DMS114 treated with DMSO at 0.1 percent for 48 hours (cell line): ENCODE results near the gene CLCNKA.
"Not testable (repeated sequence)": the region's sequence is repeated elsewhere in the genome, so short reads cannot be mapped to it uniquely, and the experiment has no call there.

Experiments used
- DNase-seq: peaks from one replicate; lab custom pipeline; 2025; ENCODE audit not compliant: unreplicated experiment; lab: John Stamatoyannopoulos, UW

The CLCNKA gene

GRCh38 chr1:16061989-16062686, 40.3 kb downstream of the CLCNKA start:
- not testable (repeated sequence) for DNase-seq

DNA sequence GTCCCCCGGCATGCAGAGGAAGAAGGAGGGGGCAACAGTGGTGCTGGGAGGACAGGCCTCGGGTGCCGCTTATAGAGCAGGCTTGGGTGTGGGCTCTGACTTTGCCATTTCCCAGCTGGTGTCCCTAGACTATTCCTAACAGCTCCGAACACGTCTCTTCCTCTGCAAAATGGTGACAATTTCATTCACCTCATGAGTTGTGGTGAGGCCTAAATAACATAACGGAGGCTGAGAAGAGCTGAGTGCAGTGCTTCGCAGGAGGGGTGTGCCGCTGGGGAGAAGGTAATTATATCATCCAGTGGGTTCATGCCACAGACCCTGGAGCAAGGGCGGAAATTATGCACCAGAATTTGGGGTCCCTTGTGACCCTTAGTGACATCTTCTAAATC, 40.8 kb downstream of the CLCNKA start:
- DNase-seq, result not testable (repeated sequence)

GRCh38 chr1:16063226-16063829, 41.5 kb downstream of the CLCNKA start:
- no peak for DNase-seq

DNA sequence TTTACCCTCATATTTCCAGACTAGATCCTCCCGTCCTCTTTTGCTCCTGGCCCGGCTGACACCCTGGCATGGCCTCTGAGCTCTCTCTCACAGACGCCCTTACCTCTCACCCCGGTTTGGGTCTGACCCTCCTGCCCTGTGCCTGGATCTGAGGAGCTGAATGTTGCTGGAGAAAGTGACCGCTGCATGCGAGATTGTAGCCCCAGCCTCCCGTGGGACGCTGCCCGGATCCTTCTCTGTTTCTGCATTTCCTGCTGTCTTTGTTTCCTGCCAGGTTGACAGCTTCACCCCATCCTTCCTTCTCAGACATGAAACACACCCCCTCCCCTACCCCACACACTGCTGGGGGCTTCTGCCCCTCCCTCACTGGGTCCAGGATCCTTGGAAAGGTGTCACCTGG, 42.1 kb downstream of the CLCNKA start:
- DNase-seq, result no peak

- no peak for DNase-seq
These were observed 42.9 kb downstream of the CLCNKA start for GRCh38 chr1:16064536-16065268.

GRCh38 chr1:16065269-16065576, 43.4 kb downstream of the CLCNKA start:
- DNase-seq, result no peak

DNA sequence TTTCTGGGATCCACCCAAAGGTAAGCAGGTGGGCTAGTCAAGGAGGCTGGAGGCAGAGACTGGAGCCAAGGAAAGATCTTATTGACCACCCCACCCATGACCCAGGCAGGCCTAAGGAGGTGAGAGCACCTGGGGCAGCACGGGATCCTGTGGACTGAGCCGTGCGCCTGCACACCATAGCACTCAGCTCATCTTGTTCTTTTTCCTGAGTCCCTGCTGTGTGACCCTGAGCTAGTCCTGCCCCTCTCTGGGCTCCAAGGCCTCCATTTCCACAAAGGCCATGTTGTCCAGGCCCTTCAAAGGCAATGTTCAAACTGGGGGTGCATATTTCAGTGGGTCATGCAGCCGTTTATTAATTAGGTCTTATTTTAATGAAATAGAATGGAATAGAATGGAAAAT, 44.4 kb downstream of the CLCNKA start:
- DNase-seq, result no peak

DNA sequence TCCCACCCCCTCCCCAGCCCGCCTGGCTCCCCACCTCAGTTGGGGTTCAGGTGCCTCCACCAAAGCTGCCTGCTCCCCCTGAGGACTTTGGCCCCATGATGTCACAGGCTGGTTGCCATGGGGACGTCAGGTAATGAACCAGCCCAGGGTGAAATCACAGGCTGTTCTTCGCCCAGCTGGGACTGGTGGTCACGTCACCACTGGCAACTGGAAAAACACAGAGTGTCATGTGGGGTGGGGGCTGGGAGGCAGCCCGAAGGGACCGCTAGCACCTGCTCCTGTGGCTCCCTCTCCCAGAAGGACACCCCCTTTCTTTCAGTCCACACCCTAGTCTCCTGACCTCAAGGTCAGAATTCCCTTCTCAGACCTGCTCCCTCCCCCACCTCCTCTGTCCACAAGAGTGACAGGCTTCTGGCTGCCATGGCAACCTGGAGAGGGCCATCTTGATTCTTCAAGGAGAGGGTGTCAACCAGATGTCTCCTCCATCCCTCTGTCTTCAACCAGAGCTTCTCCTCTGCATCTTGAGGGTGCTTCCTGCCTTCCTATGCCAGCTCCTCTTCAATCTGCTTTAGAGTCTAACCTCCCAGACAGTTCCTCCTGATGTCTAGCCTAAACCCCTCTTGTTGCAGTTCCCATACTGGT, 45.4 kb downstream of the CLCNKA start:
- DNase-seq, result no peak

DNA sequence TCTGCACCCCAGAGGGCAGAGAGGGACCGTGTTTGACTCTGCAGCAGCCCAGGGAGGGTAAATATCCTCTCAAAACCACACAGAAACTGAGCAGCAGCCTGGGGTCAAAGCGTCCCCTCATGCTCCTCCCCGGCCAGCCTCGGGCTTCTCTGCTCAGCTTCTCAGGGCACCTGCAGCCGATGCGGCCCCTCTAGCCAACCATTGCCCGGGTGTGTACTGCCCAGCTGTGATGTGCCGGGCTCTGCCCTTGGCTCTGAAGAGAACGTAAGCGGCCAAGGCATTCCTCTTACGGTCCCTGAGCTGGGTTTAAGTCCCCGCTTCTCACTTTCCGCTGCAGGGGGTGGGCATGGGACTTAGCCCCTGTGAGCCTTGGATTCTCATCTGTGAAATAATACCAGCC, 46.1 kb downstream of the CLCNKA start:
- DNase-seq, result no peak

GRCh38 chr1:16068356-16069270, 46.8 kb downstream of the CLCNKA start:
- DNase-seq, result no peak

- DNase-seq, result no peak
These were observed 49.0 kb downstream of the CLCNKA start for GRCh38 chr1:16070640-16071355.

GRCh38 chr1:16071614-16072013, 49.8 kb downstream of the CLCNKA start:
- no peak for DNase-seq

DNA sequence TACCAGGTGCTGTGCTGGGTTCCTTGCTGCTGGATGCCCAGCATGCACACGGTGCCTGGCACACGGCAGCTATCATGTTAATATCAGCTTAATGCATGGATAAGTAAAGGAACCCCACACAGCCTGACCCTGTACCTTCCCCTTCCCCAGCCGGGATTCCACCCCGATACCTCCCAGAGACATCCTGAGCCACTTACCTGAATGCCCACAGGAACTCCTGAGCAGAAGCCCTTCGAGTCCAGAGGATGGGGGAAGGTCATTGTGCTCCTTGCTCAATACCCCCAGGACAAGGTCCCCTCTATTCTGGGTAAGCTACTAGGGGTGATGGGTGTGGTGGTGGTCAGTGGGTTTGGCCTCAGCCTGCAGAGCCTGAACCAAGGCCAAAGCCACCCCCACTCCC, 50.3 kb downstream of the CLCNKA start:
- DNase-seq, result no peak

DNA sequence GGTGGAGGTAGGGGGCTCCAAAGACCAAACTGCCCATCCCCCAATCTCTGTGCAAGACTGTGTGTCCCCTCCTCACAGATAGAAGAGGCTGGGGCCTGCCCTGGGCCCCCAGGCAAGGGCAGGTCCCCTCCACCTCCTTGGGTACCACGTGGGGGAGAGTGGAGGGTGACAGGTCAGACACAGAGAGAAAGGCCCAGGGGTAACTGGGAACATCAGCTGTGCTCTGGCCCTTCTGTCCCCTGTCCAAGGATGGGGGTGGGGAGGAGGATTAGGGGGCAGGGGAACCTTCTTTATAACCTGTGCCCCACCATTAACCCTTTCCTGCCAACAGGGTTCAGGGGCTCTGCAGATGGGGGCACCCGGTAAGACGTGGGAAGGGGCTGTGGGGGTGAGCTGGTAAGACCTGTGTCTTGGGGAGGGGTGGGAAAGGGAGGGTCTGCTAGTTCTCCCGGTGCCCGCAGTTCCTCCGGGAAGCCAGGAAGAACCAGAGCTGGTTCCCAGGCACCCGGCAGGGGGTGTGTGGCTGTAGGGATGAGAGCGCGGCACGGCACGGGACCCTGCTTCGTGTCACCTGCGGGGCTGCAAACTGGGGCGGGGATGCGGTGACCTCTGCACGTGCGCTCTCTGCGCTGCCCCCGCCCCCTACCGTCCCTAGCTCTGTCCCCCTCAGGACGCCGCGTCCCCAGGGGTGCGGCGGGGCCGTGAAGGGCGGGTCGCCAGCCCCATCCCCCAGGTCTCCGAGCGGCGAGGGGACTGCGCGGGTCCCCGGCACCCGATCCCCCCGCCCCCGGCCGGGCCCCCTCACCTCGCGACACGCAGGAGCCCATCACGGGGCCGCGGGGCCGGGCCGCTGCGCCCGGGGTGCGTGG, 51.0 kb downstream of the CLCNKA start:
- DNase-seq, result no peak

DNA sequence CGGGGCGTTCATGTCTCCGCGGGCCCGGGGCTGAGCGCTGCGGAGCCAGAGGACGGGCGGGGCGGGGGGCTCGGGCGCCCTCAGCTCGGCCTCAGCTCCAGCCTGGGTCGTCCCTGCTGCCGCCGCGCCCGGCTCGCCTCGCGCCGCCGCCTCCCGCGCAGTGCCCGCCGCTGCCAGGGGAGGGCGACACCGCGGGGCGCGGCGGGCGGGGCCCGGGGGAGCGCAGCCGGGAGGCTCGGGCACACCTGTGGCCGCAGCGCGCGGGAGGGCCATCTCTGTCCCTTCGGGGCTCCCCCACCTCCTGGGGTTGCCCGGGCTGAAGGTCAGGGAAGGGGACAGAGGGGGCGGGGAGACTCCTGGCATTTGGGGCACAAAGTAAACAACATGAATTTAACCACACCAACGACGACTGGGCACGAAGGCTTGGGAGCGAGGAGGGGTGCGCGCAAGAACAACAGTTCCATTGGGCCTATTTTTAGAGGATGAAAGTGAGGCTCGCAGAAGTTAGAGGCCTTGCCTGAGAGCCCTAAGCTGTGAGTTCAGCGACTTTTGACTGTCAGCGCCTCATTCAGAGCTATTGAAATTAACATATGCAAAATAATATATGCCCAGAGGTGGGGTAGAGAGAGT, 51.8 kb downstream of the CLCNKA start, which contains the start of gene FAM131C:
TSS of gene FAM131C (minus strand) at position 162 of the 630 bp plus-strand sequence. CDS start 209 bp downstream, outside the sequence.
- no peak for DNase-seq

DNA sequence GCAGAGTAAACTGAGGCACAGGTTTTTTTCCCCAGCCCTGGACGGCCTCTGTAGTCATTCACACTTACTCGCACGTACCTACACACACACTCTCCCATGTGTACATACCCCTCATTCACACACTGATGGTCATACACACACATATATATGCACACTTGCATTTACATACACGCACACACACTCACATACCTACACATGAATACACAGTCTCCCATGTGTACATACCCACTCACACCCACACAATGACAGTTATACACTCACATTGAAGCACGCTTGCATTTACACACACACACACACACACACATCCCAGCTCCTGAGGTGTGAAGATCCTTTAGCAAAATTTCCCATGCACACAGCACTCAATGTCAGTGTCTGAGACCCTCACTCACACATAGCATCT, 52.4 kb downstream of the CLCNKA start:
- DNase-seq, result no peak

DNA sequence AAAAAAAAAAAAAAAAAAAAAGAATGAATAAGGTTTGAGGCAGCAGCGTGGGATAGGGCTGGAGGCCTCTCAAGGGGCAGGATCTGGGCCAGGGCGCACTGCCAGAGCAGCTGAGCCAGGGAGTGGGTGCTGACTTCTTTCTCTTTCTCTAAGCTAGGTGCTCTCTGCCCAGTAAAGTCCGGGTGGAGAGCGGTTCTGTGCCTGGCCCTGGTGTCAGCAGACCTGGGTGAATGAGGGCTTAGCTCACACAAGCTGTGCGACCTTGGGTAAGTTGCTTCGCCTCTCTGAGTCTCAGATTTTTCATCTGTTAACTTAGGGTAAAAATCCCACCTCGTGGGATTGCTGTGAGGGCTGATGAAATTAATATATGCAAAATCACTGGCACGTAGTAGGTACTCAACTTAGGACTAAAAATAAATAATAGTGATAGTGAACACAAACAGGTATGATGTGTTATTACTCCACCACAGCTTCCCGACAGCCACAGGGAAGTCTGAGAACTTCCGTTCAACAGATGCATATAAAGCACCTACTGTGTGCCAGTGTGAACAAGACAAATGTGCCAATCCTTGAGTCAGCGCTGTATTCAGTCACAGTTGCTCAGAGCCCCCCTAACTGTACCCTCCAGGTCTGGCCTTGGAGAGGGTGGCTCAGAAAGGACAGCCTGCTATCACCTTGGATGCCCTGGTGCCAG, 53.6 kb downstream of the CLCNKA start:
- DNase-seq, result no peak
